Measurements from ENCODE around the gene TRIM42.

DNA sequence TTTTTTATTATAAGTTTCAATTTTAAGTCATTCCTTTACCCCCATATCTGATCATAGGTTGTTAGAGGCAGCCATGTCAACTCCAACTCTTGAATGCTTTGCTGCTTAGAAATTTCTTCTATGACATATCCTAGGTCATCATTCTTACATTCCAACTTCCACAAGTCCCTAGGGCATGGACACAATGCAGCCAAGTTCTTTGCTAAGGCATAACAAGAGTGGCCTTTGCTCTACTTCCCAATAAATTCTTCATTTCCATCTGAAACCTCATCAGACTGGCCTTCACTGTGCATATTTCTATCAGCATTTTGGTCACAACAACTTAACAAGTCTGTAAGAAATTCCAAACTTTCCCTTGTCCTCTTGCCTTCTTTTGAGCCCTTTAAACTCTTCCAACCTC, 28.5 kb downstream of the TRIM42 start:
- TF ChIP-seq, protein P1, sequence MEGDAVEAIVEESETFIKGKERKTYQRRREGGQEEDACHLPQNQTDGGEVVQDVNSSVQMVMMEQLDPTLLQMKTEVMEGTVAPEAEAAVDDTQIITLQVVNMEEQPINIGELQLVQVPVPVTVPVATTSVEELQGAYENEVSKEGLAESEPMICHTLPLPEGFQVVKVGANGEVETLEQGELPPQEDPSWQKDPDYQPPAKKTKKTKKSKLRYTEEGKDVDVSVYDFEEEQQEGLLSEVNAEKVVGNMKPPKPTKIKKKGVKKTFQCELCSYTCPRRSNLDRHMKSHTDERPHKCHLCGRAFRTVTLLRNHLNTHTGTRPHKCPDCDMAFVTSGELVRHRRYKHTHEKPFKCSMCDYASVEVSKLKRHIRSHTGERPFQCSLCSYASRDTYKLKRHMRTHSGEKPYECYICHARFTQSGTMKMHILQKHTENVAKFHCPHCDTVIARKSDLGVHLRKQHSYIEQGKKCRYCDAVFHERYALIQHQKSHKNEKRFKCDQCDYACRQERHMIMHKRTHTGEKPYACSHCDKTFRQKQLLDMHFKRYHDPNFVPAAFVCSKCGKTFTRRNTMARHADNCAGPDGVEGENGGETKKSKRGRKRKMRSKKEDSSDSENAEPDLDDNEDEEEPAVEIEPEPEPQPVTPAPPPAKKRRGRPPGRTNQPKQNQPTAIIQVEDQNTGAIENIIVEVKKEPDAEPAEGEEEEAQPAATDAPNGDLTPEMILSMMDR (IDR thresholded peaks at IDR 0.05; ENCODE audit: borderline replicate concordance, extremely low read depth, low read length, poor library complexity, severe bottlenecking) = no peak
- no peak for TF ChIP-seq EZH2 (IDR thresholded peaks at IDR 0.05; ENCODE audit: borderline replicate concordance, low read depth, low read length, severe bottlenecking)
